Parathyroid adenoma (tissue), 2 donors: ENCODE results near the gene DNAJB11.

Experiments used
- H2AFZ ChIP-seq: fragments of 300-600 bp; sonication (generic); one replicate; pipeline ENCODE4 v1.7.0; 2017; ENCODE audit warnings: antibody characterized with exemption, mild to moderate bottlenecking
- H3K27ac ChIP-seq: fragments of 300-600 bp; sonication (generic); one replicate; pipeline ENCODE4 v1.7.0; 2017
- H3K27me3 ChIP-seq: fragments of 300-600 bp; sonication (generic); one replicate; pipeline ENCODE4 v1.7.0; 2017; ENCODE audit warnings: low read length; ENCODE audit not compliant: control insufficient read depth, insufficient read depth
- H3K36me3 ChIP-seq: fragments of 300-600 bp; sonication (generic); one replicate; pipeline ENCODE4 v1.7.0; 2017; ENCODE audit warnings: low read length; ENCODE audit not compliant: control insufficient read depth, insufficient read depth
- H3K4me1 ChIP-seq: fragments of 300-600 bp; sonication (generic); one replicate; pipeline ENCODE4 v1.7.0; 2017; ENCODE audit warnings: control low read depth
- H3K4me2 ChIP-seq: fragments of 300-600 bp; sonication (generic); one replicate; pipeline ENCODE4 v1.7.0; 2017; ENCODE audit warnings: low read length
- H3K4me3 ChIP-seq: fragments of 300-600 bp; sonication (generic); one replicate; pipeline ENCODE4 v1.7.0; 2017; ENCODE audit warnings: low read depth, low read length
- H3K79me2 ChIP-seq: fragments of 300-600 bp; sonication (generic); one replicate; pipeline ENCODE4 v1.7.0; 2017; ENCODE audit warnings: control low read depth
- H3K9ac ChIP-seq: fragments of 300-600 bp; sonication (generic); one replicate; pipeline ENCODE4 v1.7.0; 2017; ENCODE audit warnings: mild to moderate bottlenecking
- H3K9me3 ChIP-seq: fragments of 300-600 bp; sonication (generic); one replicate; pipeline ENCODE4 v1.7.0; 2017; ENCODE audit warnings: low read length; ENCODE audit not compliant: control insufficient read depth
- CTCF ChIP-seq: fragments of 300-600 bp; sonication (generic); IDR thresholded peaks from one replicate; pipeline ENCODE4 v1.7.0; 2017; ENCODE audit warnings: antibody characterized with exemption, mild to moderate bottlenecking
- donor health status: primary hyperparathyroidism.

DNAJB11 gene

DNA sequence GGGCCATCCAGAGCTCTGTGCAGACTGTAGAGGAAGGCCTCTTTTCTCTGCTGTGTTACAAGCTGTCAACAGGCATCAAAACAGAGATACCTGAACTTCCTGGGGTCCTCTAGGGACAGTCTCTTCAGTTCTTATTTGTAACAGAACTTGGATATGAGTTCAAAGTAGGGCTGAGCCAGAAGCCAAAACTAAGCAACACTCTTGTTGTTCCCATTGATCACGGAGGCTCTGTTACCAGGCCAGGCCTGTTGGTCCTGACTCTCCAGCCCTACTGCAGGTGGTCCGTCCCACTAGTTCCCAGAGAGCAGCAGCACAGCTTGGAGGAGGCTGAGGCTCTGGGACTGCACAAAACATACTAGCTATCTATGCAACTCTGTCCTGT is 29.3 kb downstream of the DNAJB11 start:
- no peak for TF ChIP-seq CTCF
- no peak overlapping the region for H3K4me2 ChIP-seq
- no peaks in the 10 kb centered on the region for H3K27me3 ChIP-seq
- H3K4me1 ChIP-seq: no peaks in the 10 kb centered on the region
- no peaks in the 10 kb centered on the region for H3K9me3 ChIP-seq
- no peak overlapping the region for H2AFZ ChIP-seq
- no peak overlapping the region for H3K4me3 ChIP-seq
- H3K9ac ChIP-seq: no peak overlapping the region
- H3K27ac ChIP-seq: no peak overlapping the region
- H3K79me2 ChIP-seq: no peaks in the 10 kb centered on the region
- H3K36me3 ChIP-seq: no peaks in the 10 kb centered on the region

- H3K9me3 ChIP-seq: no peaks in the 10 kb centered on the region
- TF ChIP-seq CTCF: no peak
Measured at GRCh38 chr3:186600896-186601295, 30.4 kb downstream of the DNAJB11 start.

GRCh38 chr3:186603159-186603558 is 32.6 kb downstream of the DNAJB11 start:
- Histone ChIP-seq H3K36me3 (no peaks in the 10 kb centered on the region), H3K9me3 (no peaks in the 10 kb centered on the region), H3K27me3 (no peaks in the 10 kb centered on the region), H3K4me2 (no peak overlapping the region), H3K27ac (no peak overlapping the region), H3K4me3 (no peak overlapping the region), H3K4me1 (no peaks in the 10 kb centered on the region), H3K79me2 (no peaks in the 10 kb centered on the region), H2AFZ (no peak overlapping the region), H3K9ac (no peak overlapping the region)
- no peak for TF ChIP-seq CTCF

More at GRCh38 chr3:186600896-186601295, 30.4 kb downstream of the DNAJB11 start:
- Histone ChIP-seq H3K27ac (no peak overlapping the region), H3K4me3 (no peak overlapping the region), H3K4me2 (no peak overlapping the region), H3K36me3 (no peaks in the 10 kb centered on the region), H3K4me1 (no peaks in the 10 kb centered on the region), H3K9ac (no peak overlapping the region), H3K27me3 (no peaks in the 10 kb centered on the region), H3K79me2 (no peaks in the 10 kb centered on the region), H2AFZ (no peak overlapping the region)

DNA sequence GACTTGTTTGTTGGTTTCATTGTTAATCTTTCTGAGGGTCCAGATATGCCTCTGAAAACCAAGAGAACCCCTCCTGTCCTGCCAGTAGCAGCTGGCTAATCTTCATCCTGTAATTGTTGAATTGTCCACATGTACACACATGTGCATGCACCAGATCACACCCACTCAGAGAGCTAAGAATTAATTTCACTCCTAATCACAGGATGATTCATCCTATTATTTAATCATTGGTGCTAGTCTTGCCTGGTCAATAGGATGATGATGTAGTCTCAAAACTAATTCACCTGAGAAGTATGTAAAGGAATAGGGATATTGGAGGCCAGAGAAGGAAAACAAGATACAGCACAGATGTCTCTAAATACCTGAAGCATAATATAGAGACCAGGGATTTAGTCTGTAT is 34.6 kb downstream of the DNAJB11 start:
- Histone ChIP-seq H3K27me3 (no peaks in the 10 kb centered on the region), H3K79me2 (no peaks in the 10 kb centered on the region), H3K36me3 (no peaks in the 10 kb centered on the region), H3K9ac (no peak overlapping the region), H2AFZ (no peak overlapping the region), H3K4me2 (no peak overlapping the region), H3K9me3 (no peaks in the 10 kb centered on the region), H3K27ac (no peak overlapping the region), H3K4me3 (no peak overlapping the region), H3K4me1 (no peaks in the 10 kb centered on the region)
- no peak for TF ChIP-seq CTCF
